K562 (cell line): ENCODE data around the gene VEZF1. TPM values are rescaled to one million over a fixed set of nuclear protein-coding genes. Genes with fewer than 3 reads are reported as not detected.

Experiments
- BCL6 ChIP-seq: fragments of 250-450 bp; sonication (Bioruptor Pico); IDR thresholded peaks from 2 replicates; pipeline ENCODE4 v1.4.0; 2020
- CBFA2T2 ChIP-seq: fragments of 450-650 bp; conservative IDR thresholded peaks from 2 replicates; pipeline ENCODE4 v1.6.1; 2017; ENCODE audit warnings: mild to moderate bottlenecking
- GATAD2A ChIP-seq: fragments of 450-650 bp; IDR thresholded peaks from 2 replicates; pipeline ENCODE4 v1.6.1; 2017
- HLTF ChIP-seq: fragments of 450-650 bp; IDR thresholded peaks from 2 replicates; pipeline ENCODE4 v1.6.1; 2016
- HSF4 ChIP-seq: fragments of 250-450 bp; sonication (Bioruptor Pico); IDR thresholded peaks from 2 replicates; pipeline ENCODE4 v2.1.2; 2022; ENCODE audit warnings: mild to moderate bottlenecking, moderate library complexity, borderline replicate concordance
- MBD2 ChIP-seq: sonication (generic); IDR thresholded peaks from 2 replicates; pipeline ENCODE4 v1.6.1; 2016; ENCODE audit warnings: low read depth, borderline replicate concordance
- NEUROD1 ChIP-seq: fragments of 150-350 bp; IDR thresholded peaks from 2 replicates; pipeline ENCODE4 v1.6.1; 2014; ENCODE audit warnings: borderline replicate concordance, low read length, low read depth; ENCODE audit not compliant: partially characterized antibody
- SP1 ChIP-seq: sonication (generic); formaldehyde crosslinking; IDR thresholded peaks from 2 replicates; pipeline ENCODE4 v1.8.1; 2022; ENCODE audit warnings: mild to moderate bottlenecking, missing genetic modification reagents
- TFAM ChIP-seq: fragments of 250-450 bp; sonication (Bioruptor Pico); conservative IDR thresholded peaks from 2 replicates; pipeline ENCODE4 v1.5.0; 2021; ENCODE audit warnings: mild to moderate bottlenecking, moderate library complexity
- ZBTB7A ChIP-seq: IDR thresholded peaks from 2 replicates; pipeline ENCODE4 v1.6.1; 2011; ENCODE audit warnings: low read depth, mild to moderate bottlenecking, low read length, moderate library complexity, borderline replicate concordance; ENCODE audit not compliant: control insufficient read depth
- ZNF311 ChIP-seq: fragments of 250-450 bp; sonication (Bioruptor Pico); IDR thresholded peaks from 2 replicates; pipeline ENCODE4 v1.4.0; 2020; ENCODE audit warnings: mild to moderate bottlenecking, moderate library complexity
- ZNF316 ChIP-seq: fragments of 450-650 bp; IDR thresholded peaks from 2 replicates; pipeline ENCODE4 v1.6.1; 2016
- ZNF75A ChIP-seq: fragments of 450-650 bp; formaldehyde crosslinking; IDR thresholded peaks from 2 replicates; pipeline ENCODE4 v1.4.0; 2020; ENCODE audit warnings: mild to moderate bottlenecking
- polyA plus RNA-seq, 8 experiments: library from polyadenylated mRNA; depleted of rRNA in 4 of 8; stranded (reverse) in 5 of 8; unstranded in 3 of 8; fragments of >200 nt; fragmentation: Nextera tagmentation in 2 of 8; fragmentation: Illumina TruSeq in 1 of 8; extraction: Ambion mirVana in 2 of 8; extraction: Trizol in 1 of 8; gene quantifications; 2 replicates each; pipeline versions ENCODE4 v1.2.1 to v1.2.3, GENCODE V29; 2011 to 2014; ENCODE audit warnings: inconsistent platforms in 1 of 8, missing spikeins in 1 of 8
- total RNA-seq, 7 experiments: library from RNA; depleted of rRNA in 6 of 7; stranded (reverse); fragments of >200 nt in 6 of 7; fragmentation: Illumina TruSeq in 2 of 7; extraction: Trizol in 2 of 7; gene quantifications; 2 replicates each; pipeline versions ENCODE4 v1.2.1 to v1.2.3, GENCODE V29; 2011 to 2021; ENCODE audit warnings: low replicate concordance in 1 of 7
- TF ChIP-seq, protein P1 (sequence below), 2 experiments: fragments of 450-650 bp; IDR thresholded peaks; 2 replicates each; pipeline ENCODE4 v1.6.1; 2018; ENCODE audit warnings: mild to moderate bottlenecking in 2 of 2, low read depth in 1 of 2; ENCODE audit not compliant: partially characterized antibody in 2 of 2
- TF ChIP-seq, protein P2 (sequence below): fragments of 450-650 bp; formaldehyde crosslinking; IDR thresholded peaks from 2 replicates; pipeline ENCODE4 v1.4.0; 2020; ENCODE audit warnings: mild to moderate bottlenecking, moderate library complexity
- TF ChIP-seq, protein P3 (sequence below): sonication (generic); formaldehyde crosslinking; IDR thresholded peaks from 2 replicates; pipeline ENCODE4 v1.8.0; 2022; ENCODE audit warnings: missing genetic modification reagents, mild to moderate bottlenecking, borderline replicate concordance
- TF ChIP-seq, protein P4 (sequence below): fragments of 250-450 bp; sonication (Bioruptor Pico); IDR thresholded peaks from 2 replicates; pipeline ENCODE4 v1.5.0; 2022; ENCODE audit warnings: mild to moderate bottlenecking

The VEZF1 gene
- total and polyA plus RNA-seq, 9 of the 15 experiments (the other 6 are each of a cell fraction or from before 2014, with no cell fraction given): 9.5 to 33.4 (median 22.1) TPM

DNA sequence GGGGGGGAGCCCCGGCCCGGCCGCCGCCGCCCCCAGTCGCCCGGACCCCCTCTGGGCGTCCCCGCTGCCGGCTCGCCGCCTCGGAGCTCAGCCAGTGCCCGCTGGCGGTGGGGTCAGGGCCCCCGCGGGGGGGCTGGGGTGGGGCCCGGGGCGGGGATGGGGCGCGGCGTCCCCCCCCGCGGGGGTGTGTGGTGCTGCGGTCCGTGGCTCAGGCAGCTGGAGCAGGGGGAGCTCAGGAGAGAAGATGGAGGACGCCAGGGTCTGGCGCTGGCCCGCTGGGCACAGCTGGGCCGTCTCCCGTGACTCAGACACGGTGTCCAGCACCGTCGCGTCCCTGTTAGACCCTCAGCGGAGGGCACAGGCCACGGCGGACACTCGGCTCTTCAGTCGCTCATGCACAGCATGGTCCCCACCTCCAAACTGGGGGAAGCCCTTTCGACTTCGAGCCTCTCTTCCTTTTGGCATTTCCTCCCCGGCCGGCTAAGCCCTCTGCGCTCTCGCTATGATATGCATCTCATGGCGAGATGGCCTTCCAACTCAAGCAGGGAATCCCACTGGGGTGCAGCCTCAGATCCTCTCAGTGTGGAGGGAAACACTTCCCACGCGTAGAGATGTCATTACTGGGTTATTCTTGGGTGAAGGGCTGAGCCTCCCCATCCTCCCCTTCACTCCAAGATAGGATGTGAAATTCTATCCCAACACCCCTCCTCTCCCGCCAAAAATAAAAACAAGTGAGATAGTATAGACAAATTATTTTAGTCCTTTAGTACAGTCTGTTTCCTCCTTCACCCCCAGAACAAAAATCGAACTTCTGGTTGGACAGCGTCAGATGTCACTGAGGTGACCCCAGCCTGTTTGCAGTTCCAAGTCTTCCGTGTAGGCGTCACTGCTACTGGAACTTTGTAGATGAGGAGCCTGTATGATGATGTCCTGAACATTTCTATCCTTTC lies 522 bp upstream of the VEZF1 start (continued):
- TF ChIP-seq, protein P1, sequence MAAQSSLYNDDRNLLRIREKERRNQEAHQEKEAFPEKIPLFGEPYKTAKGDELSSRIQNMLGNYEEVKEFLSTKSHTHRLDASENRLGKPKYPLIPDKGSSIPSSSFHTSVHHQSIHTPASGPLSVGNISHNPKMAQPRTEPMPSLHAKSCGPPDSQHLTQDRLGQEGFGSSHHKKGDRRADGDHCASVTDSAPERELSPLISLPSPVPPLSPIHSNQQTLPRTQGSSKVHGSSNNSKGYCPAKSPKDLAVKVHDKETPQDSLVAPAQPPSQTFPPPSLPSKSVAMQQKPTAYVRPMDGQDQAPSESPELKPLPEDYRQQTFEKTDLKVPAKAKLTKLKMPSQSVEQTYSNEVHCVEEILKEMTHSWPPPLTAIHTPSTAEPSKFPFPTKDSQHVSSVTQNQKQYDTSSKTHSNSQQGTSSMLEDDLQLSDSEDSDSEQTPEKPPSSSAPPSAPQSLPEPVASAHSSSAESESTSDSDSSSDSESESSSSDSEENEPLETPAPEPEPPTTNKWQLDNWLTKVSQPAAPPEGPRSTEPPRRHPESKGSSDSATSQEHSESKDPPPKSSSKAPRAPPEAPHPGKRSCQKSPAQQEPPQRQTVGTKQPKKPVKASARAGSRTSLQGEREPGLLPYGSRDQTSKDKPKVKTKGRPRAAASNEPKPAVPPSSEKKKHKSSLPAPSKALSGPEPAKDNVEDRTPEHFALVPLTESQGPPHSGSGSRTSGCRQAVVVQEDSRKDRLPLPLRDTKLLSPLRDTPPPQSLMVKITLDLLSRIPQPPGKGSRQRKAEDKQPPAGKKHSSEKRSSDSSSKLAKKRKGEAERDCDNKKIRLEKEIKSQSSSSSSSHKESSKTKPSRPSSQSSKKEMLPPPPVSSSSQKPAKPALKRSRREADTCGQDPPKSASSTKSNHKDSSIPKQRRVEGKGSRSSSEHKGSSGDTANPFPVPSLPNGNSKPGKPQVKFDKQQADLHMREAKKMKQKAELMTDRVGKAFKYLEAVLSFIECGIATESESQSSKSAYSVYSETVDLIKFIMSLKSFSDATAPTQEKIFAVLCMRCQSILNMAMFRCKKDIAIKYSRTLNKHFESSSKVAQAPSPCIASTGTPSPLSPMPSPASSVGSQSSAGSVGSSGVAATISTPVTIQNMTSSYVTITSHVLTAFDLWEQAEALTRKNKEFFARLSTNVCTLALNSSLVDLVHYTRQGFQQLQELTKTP (IDR thresholded peaks at IDR 0.05; ENCODE audit: low read depth in 1 of 2, partially characterized antibody in 2 of 2): no peak
- 0 out of 2 replicates have a peak, but pooled peaks have one; percentile 50 for TF ChIP-seq ZNF75A (CRISPR knock-in tag)
- no peak for TF ChIP-seq ZNF311 (CRISPR knock-in tag)
- TF ChIP-seq CBFA2T2: no peak
- TF ChIP-seq BCL6: no peak
- no peak for TF ChIP-seq GATAD2A
- TF ChIP-seq, protein P2, sequence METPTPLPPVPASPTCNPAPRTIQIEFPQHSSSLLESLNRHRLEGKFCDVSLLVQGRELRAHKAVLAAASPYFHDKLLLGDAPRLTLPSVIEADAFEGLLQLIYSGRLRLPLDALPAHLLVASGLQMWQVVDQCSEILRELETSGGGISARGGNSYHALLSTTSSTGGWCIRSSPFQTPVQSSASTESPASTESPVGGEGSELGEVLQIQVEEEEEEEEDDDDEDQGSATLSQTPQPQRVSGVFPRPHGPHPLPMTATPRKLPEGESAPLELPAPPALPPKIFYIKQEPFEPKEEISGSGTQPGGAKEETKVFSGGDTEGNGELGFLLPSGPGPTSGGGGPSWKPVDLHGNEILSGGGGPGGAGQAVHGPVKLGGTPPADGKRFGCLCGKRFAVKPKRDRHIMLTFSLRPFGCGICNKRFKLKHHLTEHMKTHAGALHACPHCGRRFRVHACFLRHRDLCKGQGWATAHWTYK: peak; percentile 94
- TF ChIP-seq NEUROD1: no peak
- no peak for TF ChIP-seq TFAM (CRISPR knock-in tag)
- TF ChIP-seq, protein P3, sequence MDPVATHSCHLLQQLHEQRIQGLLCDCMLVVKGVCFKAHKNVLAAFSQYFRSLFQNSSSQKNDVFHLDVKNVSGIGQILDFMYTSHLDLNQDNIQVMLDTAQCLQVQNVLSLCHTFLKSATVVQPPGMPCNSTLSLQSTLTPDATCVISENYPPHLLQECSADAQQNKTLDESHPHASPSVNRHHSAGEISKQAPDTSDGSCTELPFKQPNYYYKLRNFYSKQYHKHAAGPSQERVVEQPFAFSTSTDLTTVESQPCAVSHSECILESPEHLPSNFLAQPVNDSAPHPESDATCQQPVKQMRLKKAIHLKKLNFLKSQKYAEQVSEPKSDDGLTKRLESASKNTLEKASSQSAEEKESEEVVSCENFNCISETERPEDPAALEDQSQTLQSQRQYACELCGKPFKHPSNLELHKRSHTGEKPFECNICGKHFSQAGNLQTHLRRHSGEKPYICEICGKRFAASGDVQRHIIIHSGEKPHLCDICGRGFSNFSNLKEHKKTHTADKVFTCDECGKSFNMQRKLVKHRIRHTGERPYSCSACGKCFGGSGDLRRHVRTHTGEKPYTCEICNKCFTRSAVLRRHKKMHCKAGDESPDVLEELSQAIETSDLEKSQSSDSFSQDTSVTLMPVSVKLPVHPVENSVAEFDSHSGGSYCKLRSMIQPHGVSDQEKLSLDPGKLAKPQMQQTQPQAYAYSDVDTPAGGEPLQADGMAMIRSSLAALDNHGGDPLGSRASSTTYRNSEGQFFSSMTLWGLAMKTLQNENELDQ (CRISPR knock-in tag): no peak
- TF ChIP-seq, protein P4, sequence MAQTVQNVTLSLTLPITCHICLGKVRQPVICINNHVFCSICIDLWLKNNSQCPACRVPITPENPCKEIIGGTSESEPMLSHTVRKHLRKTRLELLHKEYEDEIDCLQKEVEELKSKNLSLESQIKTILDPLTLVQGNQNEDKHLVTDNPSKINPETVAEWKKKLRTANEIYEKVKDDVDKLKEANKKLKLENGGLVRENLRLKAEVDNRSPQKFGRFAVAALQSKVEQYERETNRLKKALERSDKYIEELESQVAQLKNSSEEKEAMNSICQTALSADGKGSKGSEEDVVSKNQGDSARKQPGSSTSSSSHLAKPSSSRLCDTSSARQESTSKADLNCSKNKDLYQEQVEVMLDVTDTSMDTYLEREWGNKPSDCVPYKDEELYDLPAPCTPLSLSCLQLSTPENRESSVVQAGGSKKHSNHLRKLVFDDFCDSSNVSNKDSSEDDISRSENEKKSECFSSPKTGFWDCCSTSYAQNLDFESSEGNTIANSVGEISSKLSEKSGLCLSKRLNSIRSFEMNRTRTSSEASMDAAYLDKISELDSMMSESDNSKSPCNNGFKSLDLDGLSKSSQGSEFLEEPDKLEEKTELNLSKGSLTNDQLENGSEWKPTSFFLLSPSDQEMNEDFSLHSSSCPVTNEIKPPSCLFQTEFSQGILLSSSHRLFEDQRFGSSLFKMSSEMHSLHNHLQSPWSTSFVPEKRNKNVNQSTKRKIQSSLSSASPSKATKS: no peak
- peak; percentile 50; the same call in 1 of the 2 replicates for TF ChIP-seq SP1 (CRISPR knock-in tag)
- peak; percentile 58; the same call in 1 of the 2 replicates for TF ChIP-seq MBD2
- no peak for TF ChIP-seq ZBTB7A
- no peak for TF ChIP-seq ZNF316
- no peak for TF ChIP-seq HSF4 (CRISPR knock-in tag)
- 0 out of 2 replicates have a peak, but pooled peaks have one; percentile 37 for TF ChIP-seq HLTF
